OCI-LY1 (cell line): ENCODE data around the gene BICD2.
"Not testable (repeated sequence)": the region's sequence is repeated elsewhere in the genome, so short reads cannot be mapped to it uniquely, and the experiment has no call there.

Source experiments
- CTCF ChIP-seq: fragments of 200-600 bp; sonication (generic), shearing (Covaris generic); IDR thresholded peaks from 2 replicates; pipeline ENCODE4 v1.5.1; 2017; ENCODE audit warnings: mild to moderate bottlenecking, antibody characterized with exemption, low read length, moderate library complexity, mixed read lengths
- EZH2 ChIP-seq: fragments of 200-600 bp; sonication (generic), shearing (Covaris generic); IDR thresholded peaks from 2 replicates; pipeline ENCODE4 v1.8.0; 2017; ENCODE audit warnings: borderline replicate concordance, mixed run types, mild to moderate bottlenecking, antibody characterized with exemption, low read length, moderate library complexity, mixed read lengths

GRCh38 chr9:92796337-92796804 lies 31.7 kb upstream of the BICD2 start:
- not testable (repeated sequence) for TF ChIP-seq CTCF, EZH2
